ENCODE data around the gene PHRF1. TPM values are rescaled to one million over a fixed set of nuclear protein-coding genes. Genes with fewer than 3 reads are reported as not detected.

The PHRF1 gene
- total RNA-seq, 1 experiment from 2014 or later, result 45.5 TPM

- BruUV-seq (replicated peaks), result TSS peak; percentile 21
- Histone ChIP-seq H3K79me2 (ENCODE audit: insufficient read depth, low read length) (peaks cover 20% of the 10 kb centered on the region; the same call in 1 of the 2 replicates), H3K4me2 (ENCODE audit: low read length) (no peak overlapping the region), H3K4me3 (replicated peaks in 1 of 2; ENCODE audit: low read depth in 1 of 2, low read length in 2 of 2) (no peak overlapping the region), H3K27me3 (ENCODE audit: insufficient read depth, low read length) (no peaks in the 10 kb centered on the region), H4K20me1 (ENCODE audit: insufficient read depth) (peaks cover 13% of the 10 kb centered on the region; the same call in 1 of the 2 replicates), H3K4me1 (ENCODE audit: control insufficient read depth in 1 of 2, insufficient read depth in 2 of 2, low read length in 2 of 2) (peaks cover 8 to 38% of the 10 kb centered on the region in 2 experiments), H3K9ac (ENCODE audit: low read length) (no peak overlapping the region), H3K27ac (ENCODE audit: low read depth, low read length) (peak overlapping the region; percentile 20; the same call in 1 of the 2 replicates), H3K9me2 (ENCODE audit: insufficient read depth) (no peaks in the 10 kb centered on the region), H2AFZ (ENCODE audit: low read depth, low read length, poor library complexity, severe bottlenecking) (no peak overlapping the region), H3K9me3 (ENCODE audit: control insufficient read depth in 1 of 2, insufficient read depth in 1 of 2, low read depth in 1 of 2, low read length in 2 of 2) (no peaks in the 10 kb centered on the region), H3K36me3 (ENCODE audit: control insufficient read depth in 1 of 2, insufficient read depth in 2 of 2, low read length in 2 of 2) (peaks cover 30 to 34% of the 10 kb centered on the region in 2 experiments; a peak in 3 of 4 replicates)
- ATAC-seq, result no peak
- ChIA-PET RAD21 (ENCODE audit: low non-redundant PET in 1 of 2, low total read pairs in 2 of 2, uncharacterized antibody in 2 of 2, unreplicated experiment in 2 of 2) (no interaction called here), CTCF (interaction anchor here (0.8 to 1.0 kb wide), 2 partner anchors 11 to 52 kb away, joined by 3 read pairs; no protein-coding TSS in a partner anchor), POLR2A (no interaction called here)
- no peak for TF ChIP-seq YY1 (IDR thresholded peaks at IDR 0.05; ENCODE audit: extremely low read depth, insufficient replicate concordance, low read depth, low read length)
- TF ChIP-seq POLR2AphosphoS5 (IDR thresholded peaks at IDR 0.05; ENCODE audit: low read depth, low read length), result peak; percentile 17; the same call in 1 of the 2 replicates
- no peak for TF ChIP-seq POLR2A (IDR thresholded peaks at IDR 0.05; ENCODE audit: borderline replicate concordance, extremely low read depth, insufficient read depth, insufficient read length)
- no peak for DNase-seq (ENCODE audit: low read depth, low spot score)
- intact Hi-C loops (cut with micrococcal nuclease), result no loop called here
These were observed 35.0 kb downstream of the PHRF1 start for GRCh38 chr11:611001-611996.

DNA sequence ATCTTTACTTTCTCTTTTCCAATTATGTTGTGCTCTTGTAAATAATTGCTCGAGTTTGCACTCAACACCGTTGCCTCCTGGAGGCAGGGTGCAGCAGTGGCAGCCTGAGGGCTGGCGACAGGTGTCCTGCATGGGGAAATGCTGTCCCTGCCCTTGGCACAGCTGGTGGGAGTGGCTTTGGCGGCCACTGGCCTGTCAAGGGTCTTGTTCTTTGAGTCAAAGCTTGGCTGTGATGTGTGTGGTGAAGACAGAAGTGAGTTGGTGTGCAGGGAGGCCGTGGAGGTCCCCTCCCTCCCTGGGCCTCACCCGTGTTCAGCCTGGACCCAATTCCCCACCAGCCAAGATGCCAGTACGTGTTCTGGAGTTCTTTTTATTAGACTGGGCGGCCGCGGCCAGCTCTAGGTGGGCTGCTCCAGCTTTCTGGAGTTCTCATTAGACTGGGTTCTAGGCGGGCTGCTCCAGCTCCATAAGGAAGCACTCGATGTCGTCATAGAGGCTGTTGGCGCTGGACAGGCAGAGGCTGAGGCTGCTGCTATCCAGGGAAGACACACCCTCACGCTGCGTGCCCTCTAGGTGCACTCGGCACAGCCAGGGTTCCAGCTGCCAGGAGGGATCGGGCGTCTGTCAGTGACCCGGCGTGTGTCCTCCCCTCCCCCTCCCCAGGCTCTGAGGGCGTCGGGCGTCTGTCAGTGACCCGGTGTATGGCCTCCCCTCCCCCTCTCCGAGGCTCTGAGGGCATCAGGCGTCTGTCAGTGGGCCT lies 36.1 kb downstream of the PHRF1 start:
- ATAC-seq (peak; percentile 13; the same call in 1 of the 2 replicates), DNase-seq (ENCODE audit: low read depth, low spot score) (peak; percentile 16)
- no peaks in the 10 kb centered on the region for H3K9me3 ChIP-seq (ENCODE audit: control insufficient read depth in 1 of 2, insufficient read depth in 1 of 2, low read depth in 1 of 2, low read length in 2 of 2)
- intact Hi-C loops (cut with micrococcal nuclease), result loop anchor here (1.0 to 2.0 kb wide), 2 partner anchors 36 to 53 kb away; partner anchors contain the start of gene PHRF1
- peak overlapping the region; percentile 47; the same call in 1 of the 2 replicates for H3K27ac ChIP-seq (ENCODE audit: low read depth, low read length)
- ChIA-PET RAD21 (ENCODE audit: low non-redundant PET in 1 of 2, low total read pairs in 2 of 2, uncharacterized antibody in 2 of 2, unreplicated experiment in 2 of 2) (no interaction called here), CTCF (interaction anchor here (0.8 to 1.8 kb wide), 3 partner anchors 12 to 58 kb away, joined by 3 to 4 read pairs (median 3); no protein-coding TSS in a partner anchor), POLR2A (interaction anchor here (1.0 kb wide), 1 partner anchor 57 kb away, joined by 3 read pairs; no protein-coding TSS in a partner anchor)
- H4K20me1 ChIP-seq (ENCODE audit: insufficient read depth), result peaks cover 13% of the 10 kb centered on the region; the same call in 1 of the 2 replicates
- H3K27me3 ChIP-seq (ENCODE audit: insufficient read depth, low read length), result no peaks in the 10 kb centered on the region
- H3K9ac ChIP-seq (ENCODE audit: low read length), result no peak overlapping the region
- H3K9me2 ChIP-seq (ENCODE audit: insufficient read depth), result no peaks in the 10 kb centered on the region
- peaks cover 8 to 42% of the 10 kb centered on the region in 2 experiments for H3K4me1 ChIP-seq (ENCODE audit: control insufficient read depth in 1 of 2, insufficient read depth in 2 of 2, low read length in 2 of 2)
- BruUV-seq (replicated peaks), result no TSS peak
- H3K4me2 ChIP-seq (ENCODE audit: low read length), result no peak overlapping the region
- peaks cover 23 to 25% of the 10 kb centered on the region in 2 experiments; a peak in 3 of 4 replicates for H3K36me3 ChIP-seq (ENCODE audit: control insufficient read depth in 1 of 2, insufficient read depth in 2 of 2, low read length in 2 of 2)
- H3K79me2 ChIP-seq (ENCODE audit: insufficient read depth, low read length), result peaks cover 27% of the 10 kb centered on the region; the same call in 1 of the 2 replicates
- H2AFZ ChIP-seq (ENCODE audit: low read depth, low read length, poor library complexity, severe bottlenecking), result no peak overlapping the region
- H3K4me3 ChIP-seq (replicated peaks in 1 of 2; ENCODE audit: low read depth in 1 of 2, low read length in 2 of 2), result no peak overlapping the region
- TF ChIP-seq REST (IDR thresholded peaks at IDR 0.05; ENCODE audit: low read depth) (no peak), SIN3A (IDR thresholded peaks at IDR 0.05; ENCODE audit: low read depth) (peak; percentile 62), ZBTB33 (IDR thresholded peaks at IDR 0.05; ENCODE audit: extremely low read depth, insufficient replicate concordance, low read length) (peak; percentile 11)

Measured in HCT116 (cell line).